ENCODE data around the gene CD99.

The CD99 gene

GRCh38 chrX:2697741-2698299 is 6.7 kb downstream of the CD99 start:
- H3K4me1 ChIP-seq (ENCODE audit: insufficient read depth, low read length) = peaks cover 96% of the 10 kb centered on the region
- H3K36me3 ChIP-seq (ENCODE audit: insufficient read depth, low read length) = peaks cover 86% of the 10 kb centered on the region
- H2AFZ ChIP-seq (ENCODE audit: low read depth, low read length) = no peak overlapping the region
- peak overlapping the region in 1 of 2 experiments; percentile 92; a peak in 2 of 4 replicates for H3K4me3 ChIP-seq (ENCODE audit: low read depth in 1 of 2, low read length in 2 of 2)
- peak overlapping the region; percentile 89 for H3K9ac ChIP-seq (ENCODE audit: low read depth, low read length)
- peaks cover 100% of the 10 kb centered on the region for H3K79me2 ChIP-seq (ENCODE audit: insufficient read depth, low read length)
- ATAC-seq (ENCODE audit: insufficient read depth, low read depth) (no peak), DNase-seq (peak; percentile 57)
- peak overlapping the region; percentile 99 for H3K27ac ChIP-seq (ENCODE audit: low read length)
- H4K20me1 ChIP-seq (ENCODE audit: insufficient read depth, low read length) = peaks cover 87% of the 10 kb centered on the region
- TF ChIP-seq CTCF (IDR thresholded peaks at IDR 0.05; ENCODE audit: borderline replicate concordance, extremely low read depth, low read length, poor library complexity, severe bottlenecking) (peak; percentile 5), EZH2 (IDR thresholded peaks at IDR 0.05; ENCODE audit: borderline replicate concordance, low read depth, low read length, severe bottlenecking) (no peak)
- no peaks in the 10 kb centered on the region for H3K9me3 ChIP-seq (ENCODE audit: insufficient read depth, low read length, severe bottlenecking)
- peak overlapping the region; percentile 76 for H3K4me2 ChIP-seq (ENCODE audit: insufficient read depth, low read length)
- no peaks in the 10 kb centered on the region for H3K27me3 ChIP-seq (ENCODE audit: insufficient read depth, low read length, poor library complexity)

GRCh38 chrX:2698604-2699003 is 7.5 kb downstream of the CD99 start:
- H3K9ac ChIP-seq (ENCODE audit: low read depth, low read length) = peak overlapping the region; percentile 89
- peaks cover 100% of the 10 kb centered on the region for H3K4me1 ChIP-seq (ENCODE audit: insufficient read depth, low read length)
- no peak overlapping the region for H2AFZ ChIP-seq (ENCODE audit: low read depth, low read length)
- H3K9me3 ChIP-seq (ENCODE audit: insufficient read depth, low read length, severe bottlenecking) = no peaks in the 10 kb centered on the region
- DNase-seq = no peak
- peak overlapping the region; percentile 76 for H3K4me2 ChIP-seq (ENCODE audit: insufficient read depth, low read length)
- no peak for TF ChIP-seq EZH2 (IDR thresholded peaks at IDR 0.05; ENCODE audit: borderline replicate concordance, low read depth, low read length, severe bottlenecking)
- TF ChIP-seq CTCF (IDR thresholded peaks at IDR 0.05; ENCODE audit: borderline replicate concordance, extremely low read depth, low read length, poor library complexity, severe bottlenecking) = no peak
- peaks cover 86% of the 10 kb centered on the region for H3K36me3 ChIP-seq (ENCODE audit: insufficient read depth, low read length)
- H4K20me1 ChIP-seq (ENCODE audit: insufficient read depth, low read length) = peaks cover 87% of the 10 kb centered on the region
- no peaks in the 10 kb centered on the region for H3K27me3 ChIP-seq (ENCODE audit: insufficient read depth, low read length, poor library complexity)
- H3K4me3 ChIP-seq (ENCODE audit: low read depth in 1 of 2, low read length in 2 of 2) = peak overlapping the region in 1 of 2 experiments; percentile 92; a peak in 2 of 4 replicates
- peaks cover 100% of the 10 kb centered on the region for H3K79me2 ChIP-seq (ENCODE audit: insufficient read depth, low read length)
- no peak for ATAC-seq (ENCODE audit: insufficient read depth, low read depth)
- H3K27ac ChIP-seq (ENCODE audit: low read length) = peak overlapping the region; percentile 99

- no peaks in the 10 kb centered on the region for H3K9me3 ChIP-seq (ENCODE audit: insufficient read depth, low read length, severe bottlenecking)
- peaks cover 100% of the 10 kb centered on the region for H3K79me2 ChIP-seq (ENCODE audit: insufficient read depth, low read length)
- ATAC-seq (ENCODE audit: insufficient read depth, low read depth) (no peak), DNase-seq (no peak)
- H2AFZ ChIP-seq (ENCODE audit: low read depth, low read length) = no peak overlapping the region
- peaks cover 86% of the 10 kb centered on the region for H3K36me3 ChIP-seq (ENCODE audit: insufficient read depth, low read length)
- H3K4me1 ChIP-seq (ENCODE audit: insufficient read depth, low read length) = peaks cover 100% of the 10 kb centered on the region
- peak overlapping the region; percentile 12 for H3K27ac ChIP-seq (ENCODE audit: low read length)
- no peaks in the 10 kb centered on the region for H3K27me3 ChIP-seq (ENCODE audit: insufficient read depth, low read length, poor library complexity)
- H3K9ac ChIP-seq (ENCODE audit: low read depth, low read length) = no peak overlapping the region
- H4K20me1 ChIP-seq (ENCODE audit: insufficient read depth, low read length) = peaks cover 87% of the 10 kb centered on the region
- H3K4me3 ChIP-seq (ENCODE audit: low read depth in 1 of 2, low read length in 2 of 2) = peak overlapping the region in 1 of 2 experiments; percentile 46; a peak in 2 of 4 replicates
- TF ChIP-seq EZH2 (IDR thresholded peaks at IDR 0.05; ENCODE audit: borderline replicate concordance, low read depth, low read length, severe bottlenecking) (no peak), CTCF (IDR thresholded peaks at IDR 0.05; ENCODE audit: borderline replicate concordance, extremely low read depth, low read length, poor library complexity, severe bottlenecking) (no peak)
- H3K4me2 ChIP-seq (ENCODE audit: insufficient read depth, low read length) = peak overlapping the region; percentile 76
Measured at GRCh38 chrX:2699959-2700358, 8.9 kb downstream of the CD99 start.
